PC-3 (cell line): ENCODE results near the gene PCDHGA3. TPM values are rescaled to one million over a fixed set of nuclear protein-coding genes. Genes with fewer than 3 reads are reported as not detected.
"Not testable (repeated sequence)": the region's sequence is repeated elsewhere in the genome, so short reads cannot be mapped to it uniquely, and the experiment has no call there.

ENCODE experiments used
- ATAC-seq: fragments of 200-7000 bp; cut with Tn5 transposase; 2 replicates; pipeline ENCODE4 v1.9.1; 2020; ENCODE audit warnings: mild to moderate bottlenecking, moderate library complexity
- BruUV-seq: library from RNA; stranded (reverse); fragments of 400-500 nt; replicated peaks from 2 replicates; lab custom pipeline; 2021; lab: Mats Ljungman, UMichigan
- CTCF ChIA-PET: fragments of 300-600 bp; sonication (Branson Sonifier 250); formaldehyde crosslinking; loops from one replicate; lab custom pipeline; 2022; ENCODE audit warnings: antibody characterized with exemption; lab: Charles Lee
- POLR2A ChIA-PET: fragments of 300-600 bp; sonication (Branson Sonifier 250); formaldehyde crosslinking; loops from one replicate; lab custom pipeline; 2022; ENCODE audit warnings: antibody characterized with exemption; ENCODE audit not compliant: unreplicated experiment; lab: Charles Lee
- DNase-seq: peaks from one replicate; pipeline ENCODE4 v3.0.0-alpha.2; 2015
- H2AFZ ChIP-seq: fragments of 300-600 bp; sonication (generic); 2 replicates; pipeline ENCODE4 v1.6.0; 2016; ENCODE audit warnings: antibody characterized with exemption, low read length
- H3F3A ChIP-seq: fragments of 300-600 bp; sonication (generic); one replicate; pipeline ENCODE4 v1.6.0; 2017; ENCODE audit warnings: antibody characterized with exemption, low read length, control low read depth, mild to moderate bottlenecking; ENCODE audit not compliant: unreplicated experiment
- H3K27ac ChIP-seq: fragments of 300-600 bp; sonication (generic); 2 replicates; pipeline ENCODE4 v1.5.1; 2016; ENCODE audit warnings: mild to moderate bottlenecking, low read length
- H3K27me3 ChIP-seq: fragments of 300-600 bp; sonication (generic); 2 replicates; pipeline ENCODE4 v1.6.1; 2016; ENCODE audit warnings: low read length, mixed read lengths
- H3K36me3 ChIP-seq: fragments of 300-600 bp; sonication (generic); 2 replicates; pipeline ENCODE4 v1.6.1; 2016; ENCODE audit warnings: low read depth, mixed run types, low read length, mixed read lengths
- H3K4me1 ChIP-seq: fragments of 300-600 bp; sonication (generic); 2 replicates; pipeline ENCODE4 v1.5.1; 2016; ENCODE audit warnings: low read length; ENCODE audit not compliant: insufficient read depth
- H3K4me2 ChIP-seq: fragments of 300-600 bp; sonication (generic); 2 replicates; pipeline ENCODE4 v1.6.0; 2016; ENCODE audit warnings: low read length
- H3K4me3 ChIP-seq: fragments of 300-600 bp; sonication (generic); 2 replicates; pipeline ENCODE4 v1.5.1; 2016; ENCODE audit warnings: mild to moderate bottlenecking, low read length, mixed read lengths
- H3K79me2 ChIP-seq: fragments of 300-600 bp; sonication (generic); 2 replicates; pipeline ENCODE4 v1.6.1; 2017; ENCODE audit warnings: low read length, mixed read lengths
- H3K9ac ChIP-seq: fragments of 300-600 bp; sonication (generic); 2 replicates; pipeline ENCODE4 v1.6.0; 2016; ENCODE audit warnings: mild to moderate bottlenecking, low read length
- H3K9me2 ChIP-seq: fragments of 300-600 bp; sonication (generic); replicated peaks from 2 replicates; pipeline ENCODE4 v1.6.1; 2016; ENCODE audit warnings: mixed run types, low read length, mixed read lengths
- H3K9me3 ChIP-seq: fragments of 300-600 bp; sonication (generic); 2 replicates; pipeline ENCODE4 v1.6.1; 2016; ENCODE audit warnings: low read length, mixed read lengths
- H4K20me1 ChIP-seq: fragments of 300-600 bp; sonication (generic); 2 replicates; pipeline ENCODE4 v1.6.1; 2016; ENCODE audit warnings: low read length, mixed read lengths
- CTCF ChIP-seq: fragments of 300-600 bp; sonication (generic); conservative IDR thresholded peaks from 2 replicates; pipeline ENCODE4 v1.5.1; 2017; ENCODE audit warnings: antibody characterized with exemption, low read depth, mild to moderate bottlenecking, low read length
- EZH2 ChIP-seq: fragments of 300-600 bp; sonication (generic); IDR thresholded peaks from one replicate; pipeline ENCODE4 v1.6.1; 2017; ENCODE audit warnings: antibody characterized with exemption, mild to moderate bottlenecking, low read length; ENCODE audit not compliant: unreplicated experiment
- EZH2phosphoT487 ChIP-seq: fragments of 300-600 bp; sonication (generic); IDR thresholded peaks from 2 replicates; pipeline ENCODE4 v1.6.1; 2018; ENCODE audit warnings: mild to moderate bottlenecking, antibody characterized with exemption, low read length, borderline replicate concordance
- intact Hi-C: fragments of 100-400 bp; cut with micrococcal nuclease; formaldehyde crosslinking; loops from 2 replicates; pipeline ENCODE4 v1.9.0; 2023
- total RNA-seq: library from RNA; depleted of rRNA; stranded (reverse); fragments of >200 nt; gene quantifications from 2 replicates; pipeline ENCODE4 v1.2.3, GENCODE V29; 2014

The PCDHGA3 gene
- total RNA-seq, 1 experiment from 2014 or later: not detected

DNA sequence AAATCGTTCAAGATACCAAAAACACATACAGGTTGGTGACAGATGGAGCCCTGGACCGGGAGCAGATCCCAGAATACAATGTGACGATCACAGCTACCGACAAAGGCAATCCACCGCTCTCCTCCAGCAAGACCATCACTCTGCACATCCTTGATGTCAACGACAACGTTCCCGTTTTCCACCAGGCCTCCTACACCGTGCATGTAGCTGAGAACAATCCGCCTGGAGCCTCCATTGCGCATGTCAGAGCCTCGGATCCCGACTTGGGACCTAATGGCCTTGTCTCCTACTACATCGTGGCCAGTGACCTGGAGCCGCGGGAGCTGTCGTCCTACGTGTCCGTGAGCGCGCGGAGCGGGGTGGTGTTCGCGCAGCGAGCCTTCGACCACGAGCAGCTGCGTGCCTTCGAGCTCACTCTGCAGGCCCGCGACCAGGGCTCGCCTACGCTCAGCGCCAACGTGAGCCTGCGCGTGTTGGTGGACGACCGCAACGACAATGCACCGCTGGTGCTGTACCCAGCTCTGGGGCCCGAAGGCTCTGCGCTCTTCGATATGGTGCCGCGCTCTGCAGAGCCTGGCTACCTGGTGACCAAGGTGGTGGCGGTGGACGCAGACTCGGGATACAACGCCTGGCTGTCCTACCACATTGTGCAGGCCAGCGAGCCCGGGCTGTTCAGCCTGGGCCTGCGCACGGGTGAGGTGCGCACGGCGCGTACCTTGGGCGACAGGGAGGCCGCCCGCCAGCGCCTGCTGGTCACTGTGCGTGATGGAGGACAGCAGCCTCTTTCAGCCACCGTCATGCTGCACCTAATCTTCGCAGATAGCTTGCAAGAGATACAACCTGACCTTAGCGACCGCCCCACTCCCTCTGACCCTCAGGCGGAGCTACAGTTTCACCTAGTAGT is 28.2 kb downstream of the PCDHGA3 start:
- POLR2A ChIA-PET: no interaction called here
- no peak for ATAC-seq
- DNase-seq: no peak
- Histone ChIP-seq H3F3A (no peaks in the 10 kb centered on the region), H3K9me2 (no peaks in the 10 kb centered on the region), H3K9ac (no peak overlapping the region), H3K27me3 (no peaks in the 10 kb centered on the region), H3K36me3 (no peaks in the 10 kb centered on the region), H3K27ac (no peak overlapping the region), H3K9me3 (no peaks in the 10 kb centered on the region), H3K79me2 (no peaks in the 10 kb centered on the region), H2AFZ (no peak overlapping the region), H3K4me1 (no peaks in the 10 kb centered on the region), H3K4me2 (no peak overlapping the region), H3K4me3 (no peak overlapping the region), H4K20me1 (no peaks in the 10 kb centered on the region)
- TF ChIP-seq CTCF (no peak), EZH2phosphoT487 (no peak), EZH2 (no peak)
- BruUV-seq: no TSS peak
- intact Hi-C loops: no loop called here
- CTCF ChIA-PET: no interaction called here

- H3K4me3 ChIP-seq: no peak within 1 kb of the TSS
- no peaks in the 10 kb centered on the region for H3K79me2 ChIP-seq
- intact Hi-C loops: no loop called here
- no peak within 1 kb of the TSS for H3K27ac ChIP-seq
- no peak within 1 kb of the TSS for H3K4me2 ChIP-seq
- no peaks in the 10 kb centered on the region for H3K9me3 ChIP-seq
- DNase-seq: no peak
- BruUV-seq: no TSS peak
- CTCF ChIA-PET: no interaction called here
- no peak for TF ChIP-seq EZH2
- no peaks in the 10 kb centered on the region for H3F3A ChIP-seq
- no peak within 1 kb of the TSS for H3K9ac ChIP-seq
- H2AFZ ChIP-seq: no peak within 1 kb of the TSS
- no peaks in the 10 kb centered on the region for H4K20me1 ChIP-seq
- ATAC-seq: no peak
- H3K9me2 ChIP-seq: no peaks in the 10 kb centered on the region
- H3K36me3 ChIP-seq: no peaks in the 10 kb centered on the region
- POLR2A ChIA-PET: no interaction called here
- no peaks in the 10 kb centered on the region for H3K4me1 ChIP-seq
- H3K27me3 ChIP-seq: no peaks in the 10 kb centered on the region
Observed at GRCh38 chr5:141373673-141374317, 30.2 kb downstream of the PCDHGA3 start, which contains the start of gene PCDHGA6. TSS of gene PCDHGA6 (plus strand) at chr5:141373891. CDS start at chr5:141374084, 193 bp downstream.

GRCh38 chr5:141374627-141375026 is 31.0 kb downstream of the PCDHGA3 start:
- no peak overlapping the region for H2AFZ ChIP-seq
- no peaks in the 10 kb centered on the region for H3K27me3 ChIP-seq
- no peak overlapping the region for H3K4me2 ChIP-seq
- H4K20me1 ChIP-seq: no peaks in the 10 kb centered on the region
- ATAC-seq (no peak), DNase-seq (no peak)
- no peaks in the 10 kb centered on the region for H3K36me3 ChIP-seq
- no peak overlapping the region for H3K27ac ChIP-seq
- H3K4me1 ChIP-seq: no peaks in the 10 kb centered on the region
- H3K9ac ChIP-seq: no peak overlapping the region
- TF ChIP-seq EZH2phosphoT487 (no peak), EZH2 (no peak), CTCF (no peak)
- H3K79me2 ChIP-seq: no peaks in the 10 kb centered on the region
- POLR2A ChIA-PET: no interaction called here
- CTCF ChIA-PET: no interaction called here
- H3K9me3 ChIP-seq: 0 out of 2 replicates have a peak, but pooled peaks cover 3% of the 10 kb centered on the region
- no peaks in the 10 kb centered on the region for H3F3A ChIP-seq
- no TSS peak for BruUV-seq
- H3K4me3 ChIP-seq: no peak overlapping the region
- no peaks in the 10 kb centered on the region for H3K9me2 ChIP-seq
- intact Hi-C loops: no loop called here

- H3K9me2 ChIP-seq, H3K9ac ChIP-seq, H3K36me3 ChIP-seq, H3K4me1 ChIP-seq, H3K27me3 ChIP-seq, H3K9me3 ChIP-seq, DNase-seq, H3K4me3 ChIP-seq, H4K20me1 ChIP-seq, intact Hi-C loops, CTCF ChIA-PET, H3K27ac ChIP-seq, POLR2A ChIA-PET, ATAC-seq, H3K79me2 ChIP-seq, H3K4me2 ChIP-seq, H3F3A ChIP-seq, BruUV-seq, H2AFZ ChIP-seq: not testable (repeated sequence)
Observed at GRCh38 chr5:141375444-141376155, 32.0 kb downstream of the PCDHGA3 start.
